ENCODE results near the gene PRDM11. TPM values are rescaled to one million over a fixed set of nuclear protein-coding genes. Genes with fewer than 3 reads are reported as not detected.

Gene PRDM11
- total and polyA plus RNA-seq, 2 of the 4 experiments (the other 2 are of a cell fraction) = 2.2 to 2.7 TPM

DNA sequence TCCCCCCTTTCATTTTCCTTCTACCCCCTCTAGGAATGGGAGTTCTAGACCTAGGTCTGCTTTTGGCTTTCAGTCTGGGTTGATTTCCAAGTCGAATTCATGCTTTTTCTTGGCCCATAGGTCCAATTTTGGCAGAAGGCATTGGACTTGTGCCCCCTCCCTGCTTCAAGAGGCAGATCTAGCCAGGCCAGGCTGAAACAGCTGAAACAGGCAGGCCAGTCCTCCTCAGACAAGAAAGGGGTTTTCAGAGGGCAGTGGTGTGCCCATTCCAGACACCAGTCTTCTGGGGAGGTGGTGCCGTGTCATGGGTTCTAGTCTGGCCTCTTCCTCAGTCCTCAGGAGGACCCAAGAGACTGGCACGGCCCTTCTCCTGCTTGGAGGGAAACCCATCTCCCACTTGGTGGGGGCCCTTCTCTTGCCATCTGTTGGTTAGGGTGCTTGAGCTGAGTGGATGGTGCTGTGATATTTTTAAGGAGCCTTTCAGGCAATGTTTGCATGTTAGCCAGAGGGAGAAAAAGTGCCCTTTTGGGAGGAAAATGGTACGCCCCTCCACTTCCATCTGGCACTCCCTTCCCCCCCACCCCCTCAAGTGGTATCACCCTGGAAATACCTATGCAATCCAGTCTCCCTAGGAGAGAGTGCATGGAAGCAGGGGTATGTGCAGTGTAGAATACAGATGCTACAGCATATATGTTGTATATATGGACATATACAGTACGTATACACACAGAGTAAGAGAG lies 86.1 kb downstream of the PRDM11 start:
- no peaks in the 10 kb centered on the region for H3K9me3 ChIP-seq (ENCODE audit: control insufficient read depth, insufficient read depth, low read length)
- H3K23ac ChIP-seq (ENCODE audit: low read depth, low read length) = no peak overlapping the region
- in situ Hi-C loops (cut with MboI; ENCODE audit: low sequenced_read_pairs) (no loop called here), dilution Hi-C loops (cut with HindIII; ENCODE audit: low sequenced_read_pairs, unreplicated experiment) (no loop called here), intact Hi-C loops (cut with micrococcal nuclease) (no loop called here)
- no peak overlapping the region for H2AK5ac ChIP-seq (ENCODE audit: low read depth, low read length)
- ChIA-PET POLR2A (ENCODE audit: unreplicated experiment) (no interaction called here), CTCF (interaction anchor here (0.6 to 1.2 kb wide), 3 partner anchors 16 to 45 kb away, joined by 3 read pairs; no protein-coding TSS in a partner anchor)
- no peak overlapping the region for H4K5ac ChIP-seq (ENCODE audit: low read depth, low read length)
- no peaks in the 10 kb centered on the region for H3K9me1 ChIP-seq (ENCODE audit: insufficient read depth, low read length)
- no peak overlapping the region for H3K14ac ChIP-seq (replicated peaks; ENCODE audit: low read depth, low read length)
- DNase-seq (no peak), ATAC-seq (ENCODE audit: low read depth) (no peak)
- H2AFZ ChIP-seq (replicated peaks; ENCODE audit: low read length, poor library complexity) = no peak overlapping the region
- H3K79me1 ChIP-seq (ENCODE audit: low read depth in 1 of 2, low read length in 2 of 2) = no peaks in the 10 kb centered on the region
- no peak overlapping the region for H2BK15ac ChIP-seq (ENCODE audit: low read depth, low read length)
- H3K4ac ChIP-seq (ENCODE audit: low read depth, low read length) = no peak overlapping the region
- H3K18ac ChIP-seq (ENCODE audit: low read depth, low read length) = no peak overlapping the region
- H3K27ac ChIP-seq (ENCODE audit: insufficient read depth, low read length) = no peak overlapping the region
- no CpG with 5 or more reads among the region's 5 CpGs for WGBS, 2 experiments (ENCODE audit: extremely low coverage in 2 of 2, insufficient read length in 1 of 2)
- no peak overlapping the region for H2BK120ac ChIP-seq (ENCODE audit: low read depth, low read length)
- no peak overlapping the region for H3K4me2 ChIP-seq (ENCODE audit: low read depth, low read length)
- no peak overlapping the region for H3K56ac ChIP-seq (ENCODE audit: extremely low read depth, insufficient read depth, low read length)
- no peaks in the 10 kb centered on the region for H3K36me3 ChIP-seq (ENCODE audit: control insufficient read depth, insufficient read depth, low read length)
- no peak overlapping the region for H2BK5ac ChIP-seq (ENCODE audit: low read depth, low read length, poor library complexity, severe bottlenecking)
- no peak overlapping the region for H2BK20ac ChIP-seq (ENCODE audit: low read depth, low read length)
- H3K9ac ChIP-seq (ENCODE audit: low read depth, low read length) = no peak overlapping the region
- H3K27me3 ChIP-seq (ENCODE audit: control insufficient read depth, insufficient read depth, low read length) = peaks cover 10% of the 10 kb centered on the region; the same call in 1 of the 2 replicates
- BruUV-seq (replicated peaks) = no TSS peak
- no peak for TF ChIP-seq BHLHE40 (IDR thresholded peaks at IDR 0.05; ENCODE audit: low read depth, low read length)
- no peak for TF ChIP-seq RCOR1 (IDR thresholded peaks at IDR 0.05; ENCODE audit: insufficient replicate concordance, low read length)
- no peak overlapping the region for H4K8ac ChIP-seq (ENCODE audit: low read depth in 2 of 2, low read length in 2 of 2)
- no peaks in the 10 kb centered on the region for H3K4me1 ChIP-seq (ENCODE audit: control insufficient read depth, insufficient read depth, low read length)
- no peak overlapping the region for H3K4me3 ChIP-seq (ENCODE audit: insufficient read depth, low read depth, low read length)
- no peak overlapping the region for H2AK9ac ChIP-seq (replicated peaks; ENCODE audit: low read depth, low read length, poor library complexity)
- no peak overlapping the region for H4K91ac ChIP-seq (ENCODE audit: insufficient read depth, low read depth, low read length)
- H4K20me1 ChIP-seq (ENCODE audit: insufficient read depth, low read length) = no peaks in the 10 kb centered on the region
